Colonic mucosa (tissue), 4 donors: ENCODE data around the gene BCAS3. TPM values are rescaled to one million over a fixed set of nuclear protein-coding genes. Genes with fewer than 3 reads are reported as not detected.

Source experiments
- DNase-seq: peaks from one replicate; pipeline ENCODE4 v3.0.0-alpha.2; 2020
- H3K27ac ChIP-seq: fragments of 200-600 bp; one replicate; pipeline ENCODE4 v1.8.0; 2021
- H3K27me3 ChIP-seq: fragments of 200-600 bp; one replicate; pipeline ENCODE4 v1.8.0; 2021
- H3K36me3 ChIP-seq: fragments of 200-600 bp; one replicate; pipeline ENCODE4 v1.8.0; 2021
- H3K4me1 ChIP-seq: fragments of 200-600 bp; one replicate; pipeline ENCODE4 v1.8.0; 2021; ENCODE audit warnings: mild to moderate bottlenecking
- H3K4me3 ChIP-seq: fragments of 200-600 bp; one replicate; pipeline ENCODE4 v1.8.0; 2021
- H3K9ac ChIP-seq, 2 donors: one replicate each; pipeline ENCODE4 v1.7.0; 2013; ENCODE audit warnings: control low read depth in 2 of 2, low read depth in 2 of 2, low read length in 2 of 2
- H3K9me3 ChIP-seq: fragments of 200-600 bp; one replicate; pipeline ENCODE4 v1.8.0; 2021
- intact Hi-C: fragments of 100-400 bp; cut with DNase I; formaldehyde crosslinking; loops from one replicate; pipeline ENCODE4 v1.14.1; 2022
- total RNA-seq, 2 donors: library from RNA; stranded (reverse); fragmentation: NEBNext Ultra II Directional in 1 of 2; extraction: Animal tissue kit (Norgen Biotek cat#: 25700) in 1 of 2; gene quantifications; one replicate each; pipeline ENCODE4 v1.2.1, GENCODE V29; 2021
- TF ChIP-seq, protein P1 (sequence below): fragments of 200-600 bp; IDR thresholded peaks from one replicate; pipeline ENCODE4 v1.8.0; 2022; ENCODE audit warnings: antibody characterized with exemption, mild to moderate bottlenecking
- donor health status: healthy.
- donor health status: DM: no; HTN: no; CAD: no.
- donor health status: DM: no; HTN: no; CAD: no.

Gene BCAS3
- total RNA-seq, 2 donors from 2014 or later = 11.0 to 17.8 TPM

DNA sequence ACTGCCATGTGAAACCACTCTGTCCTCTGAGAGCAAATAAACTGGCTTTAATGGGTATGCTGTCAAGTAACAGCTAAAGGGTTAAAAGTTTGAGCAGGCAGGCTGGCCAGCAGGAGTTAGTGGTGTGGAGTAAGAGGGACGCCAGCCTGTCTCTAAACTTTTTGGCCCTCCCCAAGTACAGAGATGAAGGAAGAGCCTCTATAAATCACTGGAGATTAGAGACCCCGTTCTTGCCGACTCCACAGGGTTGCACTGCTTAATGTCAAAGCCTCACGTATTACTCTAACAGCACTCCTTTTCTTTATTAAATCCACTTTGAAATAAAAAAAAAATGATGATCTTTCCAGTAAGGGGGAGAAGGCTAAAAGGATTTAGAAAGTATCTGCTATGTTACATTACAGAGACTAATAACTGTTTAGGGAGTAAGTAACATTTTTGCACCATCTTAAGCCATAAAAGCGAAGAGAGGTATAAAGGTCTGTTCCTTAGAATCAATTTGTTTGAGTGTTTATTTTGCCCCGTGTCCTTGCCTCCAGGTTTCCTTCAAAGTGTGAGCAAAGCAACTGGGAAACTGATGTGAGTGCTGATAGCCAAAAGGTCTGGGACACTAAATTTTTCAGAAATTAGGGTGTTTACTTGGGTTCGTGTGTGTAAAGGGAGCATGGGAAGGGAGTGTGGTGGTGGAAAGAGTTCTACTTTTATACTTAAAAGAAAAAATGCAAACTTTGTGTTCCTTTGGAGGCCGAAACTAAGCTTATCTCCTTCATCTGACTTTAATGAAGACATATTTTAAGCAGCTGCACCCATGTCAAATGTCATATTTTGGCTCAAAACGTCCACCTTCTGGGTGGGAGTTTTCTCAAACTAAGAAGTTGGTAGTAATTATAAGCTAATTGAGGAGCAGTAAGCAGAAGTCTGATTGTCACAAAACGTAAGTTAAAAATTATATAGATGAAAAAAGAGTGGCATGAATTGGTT lies 612.0 kb downstream of the BCAS3 start:
- no peaks in the 10 kb centered on the region for H3K9me3 ChIP-seq
- H3K27ac ChIP-seq = no peak overlapping the region
- H3K27me3 ChIP-seq = no peaks in the 10 kb centered on the region
- H3K36me3 ChIP-seq = no peaks in the 10 kb centered on the region
- intact Hi-C loops = no loop called here
- no peak for DNase-seq
- no peak overlapping the region for H3K4me3 ChIP-seq
- no peak overlapping the region for H3K9ac ChIP-seq
- TF ChIP-seq, protein P1, sequence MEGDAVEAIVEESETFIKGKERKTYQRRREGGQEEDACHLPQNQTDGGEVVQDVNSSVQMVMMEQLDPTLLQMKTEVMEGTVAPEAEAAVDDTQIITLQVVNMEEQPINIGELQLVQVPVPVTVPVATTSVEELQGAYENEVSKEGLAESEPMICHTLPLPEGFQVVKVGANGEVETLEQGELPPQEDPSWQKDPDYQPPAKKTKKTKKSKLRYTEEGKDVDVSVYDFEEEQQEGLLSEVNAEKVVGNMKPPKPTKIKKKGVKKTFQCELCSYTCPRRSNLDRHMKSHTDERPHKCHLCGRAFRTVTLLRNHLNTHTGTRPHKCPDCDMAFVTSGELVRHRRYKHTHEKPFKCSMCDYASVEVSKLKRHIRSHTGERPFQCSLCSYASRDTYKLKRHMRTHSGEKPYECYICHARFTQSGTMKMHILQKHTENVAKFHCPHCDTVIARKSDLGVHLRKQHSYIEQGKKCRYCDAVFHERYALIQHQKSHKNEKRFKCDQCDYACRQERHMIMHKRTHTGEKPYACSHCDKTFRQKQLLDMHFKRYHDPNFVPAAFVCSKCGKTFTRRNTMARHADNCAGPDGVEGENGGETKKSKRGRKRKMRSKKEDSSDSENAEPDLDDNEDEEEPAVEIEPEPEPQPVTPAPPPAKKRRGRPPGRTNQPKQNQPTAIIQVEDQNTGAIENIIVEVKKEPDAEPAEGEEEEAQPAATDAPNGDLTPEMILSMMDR = no peak
- no peaks in the 10 kb centered on the region for H3K4me1 ChIP-seq

GRCh38 chr17:61291451-61292285 lies 614.0 kb downstream of the BCAS3 start:
- no peak for DNase-seq
- Histone ChIP-seq H3K27me3 (no peaks in the 10 kb centered on the region), H3K36me3 (no peaks in the 10 kb centered on the region), H3K4me1 (no peaks in the 10 kb centered on the region), H3K27ac (no peak overlapping the region), H3K9ac (no peak overlapping the region), H3K9me3 (no peaks in the 10 kb centered on the region), H3K4me3 (no peak overlapping the region)
- TF ChIP-seq, protein P1 = no peak
- intact Hi-C loops = no loop called here

DNA sequence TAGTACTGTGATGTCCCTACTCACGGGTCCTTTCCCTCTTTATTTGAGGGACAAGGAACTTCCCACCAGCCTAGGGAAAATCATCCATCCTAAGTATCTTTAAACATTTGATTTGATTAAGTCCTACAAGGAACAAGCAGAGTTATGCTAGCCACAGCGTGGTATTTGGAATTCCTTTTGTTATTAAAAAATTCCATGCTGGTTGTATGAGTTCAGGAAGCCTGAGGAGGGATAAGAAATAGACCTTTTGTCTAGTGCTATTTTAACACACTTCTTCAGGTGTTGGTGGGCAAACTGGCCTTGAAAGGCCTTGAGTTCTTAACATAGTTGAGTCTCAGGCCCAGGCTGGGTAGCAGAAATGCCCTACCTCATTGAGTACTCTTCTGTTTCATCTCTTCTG lies 616.6 kb downstream of the BCAS3 start:
- no peaks in the 10 kb centered on the region for H3K27me3 ChIP-seq
- H3K36me3 ChIP-seq = no peaks in the 10 kb centered on the region
- no peak overlapping the region for H3K4me3 ChIP-seq
- intact Hi-C loops = no loop called here
- no peaks in the 10 kb centered on the region for H3K9me3 ChIP-seq
- H3K9ac ChIP-seq = no peak overlapping the region
- no peak for DNase-seq
- H3K4me1 ChIP-seq = no peaks in the 10 kb centered on the region
- H3K27ac ChIP-seq = no peak overlapping the region
- TF ChIP-seq, protein P1 = no peak

DNA sequence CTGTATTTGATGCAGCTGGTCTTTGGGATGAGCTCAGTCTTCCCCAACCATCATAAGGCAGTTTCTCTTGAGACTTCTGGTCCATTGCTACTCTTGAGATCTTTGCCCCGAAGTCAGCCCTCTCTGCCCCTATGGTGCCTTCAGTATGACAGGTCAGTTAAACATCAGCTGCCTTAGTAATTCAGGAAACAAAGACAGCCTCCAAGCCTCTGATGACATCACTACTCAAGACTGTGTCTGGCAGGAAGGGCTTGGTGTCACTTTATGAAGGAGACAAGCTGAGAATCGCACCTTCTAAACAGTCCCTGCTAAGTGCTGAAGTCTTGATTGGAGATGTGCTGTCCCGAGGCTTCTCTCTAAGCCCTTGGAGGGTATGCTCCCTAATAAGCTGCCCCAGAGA lies 617.1 kb downstream of the BCAS3 start:
- Histone ChIP-seq H3K9ac (no peak overlapping the region), H3K9me3 (no peaks in the 10 kb centered on the region), H3K4me3 (no peak overlapping the region), H3K27ac (no peak overlapping the region), H3K27me3 (no peaks in the 10 kb centered on the region), H3K36me3 (no peaks in the 10 kb centered on the region), H3K4me1 (no peaks in the 10 kb centered on the region)
- no peak for DNase-seq
- TF ChIP-seq, protein P1 = no peak
- intact Hi-C loops = no loop called here

DNA sequence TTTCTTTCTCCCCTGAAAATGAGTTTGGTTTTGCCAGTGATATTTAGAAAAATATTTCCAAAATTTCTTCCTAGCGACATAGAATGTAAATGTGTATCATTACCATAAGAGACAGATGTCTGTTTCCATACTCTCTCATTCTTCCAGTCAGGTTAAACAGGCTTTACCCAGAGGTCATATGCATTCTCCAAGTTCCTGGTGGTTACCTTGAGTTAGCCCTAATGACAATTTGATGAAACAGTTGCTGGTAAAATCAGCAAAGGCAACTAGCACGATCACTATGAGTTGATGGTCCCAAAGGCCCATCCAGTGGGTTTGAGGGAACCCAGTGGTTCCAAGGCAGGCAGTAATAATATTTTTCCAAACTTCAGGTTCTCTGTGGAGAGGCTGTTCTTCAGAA lies 618.4 kb downstream of the BCAS3 start:
- H3K4me3 ChIP-seq = no peak overlapping the region
- H3K27me3 ChIP-seq = no peaks in the 10 kb centered on the region
- H3K36me3 ChIP-seq = no peaks in the 10 kb centered on the region
- no peak overlapping the region for H3K27ac ChIP-seq
- no peak overlapping the region for H3K9ac ChIP-seq
- H3K4me1 ChIP-seq = no peaks in the 10 kb centered on the region
- no peaks in the 10 kb centered on the region for H3K9me3 ChIP-seq
- TF ChIP-seq, protein P1 = no peak
- DNase-seq = no peak
- intact Hi-C loops = no loop called here
